WTC11 (cell line): ENCODE measurements around the gene INAFM2. TPM values are rescaled to one million over a fixed set of nuclear protein-coding genes. Genes with fewer than 3 reads are reported as not detected.

Experiments
- AR ChIP-seq: fragments of 250-450 bp; sonication (Bioruptor Pico); IDR thresholded peaks from 2 replicates; pipeline ENCODE4 v1.9.0; 2021; ENCODE audit warnings: mild to moderate bottlenecking
- ATF2 ChIP-seq: sonication (generic); formaldehyde crosslinking; IDR thresholded peaks from 2 replicates; pipeline ENCODE4 v1.8.1; 2022; ENCODE audit warnings: low read depth, missing genetic modification reagents, borderline replicate concordance
- CBFB ChIP-seq: sonication (generic); formaldehyde crosslinking; IDR thresholded peaks from 2 replicates; pipeline ENCODE4 v1.8.1; 2022; ENCODE audit warnings: mild to moderate bottlenecking, low read depth, missing genetic modification reagents
- CREB1 ChIP-seq: sonication (generic); formaldehyde crosslinking; IDR thresholded peaks from 2 replicates; pipeline ENCODE4 v1.8.0; 2023; ENCODE audit warnings: mild to moderate bottlenecking, missing genetic modification reagents
- FOXP1 ChIP-seq: sonication (generic); formaldehyde crosslinking; IDR thresholded peaks from 2 replicates; pipeline ENCODE4 v1.8.0; 2022; ENCODE audit warnings: missing genetic modification reagents, mild to moderate bottlenecking, moderate library complexity, borderline replicate concordance
- JUN ChIP-seq: sonication (generic); formaldehyde crosslinking; IDR thresholded peaks from 2 replicates; pipeline ENCODE4 v1.8.0; 2023; ENCODE audit warnings: mild to moderate bottlenecking, missing genetic modification reagents
- MLX ChIP-seq: sonication (generic); formaldehyde crosslinking; IDR thresholded peaks from 2 replicates; pipeline ENCODE4 v1.8.1; 2023; ENCODE audit warnings: mild to moderate bottlenecking, missing genetic modification reagents, moderate library complexity
- MXD4 ChIP-seq: fragments of 250-450 bp; sonication (Bioruptor Pico); IDR thresholded peaks from 2 replicates; pipeline ENCODE4 v1.8.0; 2021; ENCODE audit warnings: mild to moderate bottlenecking, moderate library complexity, borderline replicate concordance
- RELA ChIP-seq: sonication (generic); formaldehyde crosslinking; IDR thresholded peaks from 2 replicates; pipeline ENCODE4 v1.8.1; 2022; ENCODE audit warnings: missing genetic modification reagents, mild to moderate bottlenecking, borderline replicate concordance
- SOX15 ChIP-seq: fragments of 250-450 bp; sonication (Bioruptor Pico); IDR thresholded peaks from 2 replicates; pipeline ENCODE4 v1.9.0; 2021; ENCODE audit warnings: mild to moderate bottlenecking
- SP1 ChIP-seq: sonication (generic); formaldehyde crosslinking; conservative IDR thresholded peaks from 2 replicates; pipeline ENCODE4 v1.8.1; 2022; ENCODE audit warnings: missing genetic modification reagents
- TCF7 ChIP-seq: sonication (generic); formaldehyde crosslinking; IDR thresholded peaks from 2 replicates; pipeline ENCODE4 v1.8.0; 2022; ENCODE audit warnings: mild to moderate bottlenecking, low read depth, missing genetic modification reagents, moderate library complexity
- ZNF138 ChIP-seq: sonication (generic); formaldehyde crosslinking; conservative IDR thresholded peaks from 2 replicates; pipeline ENCODE4 v1.8.1; 2022; ENCODE audit warnings: mild to moderate bottlenecking, moderate library complexity, missing genetic modification reagents
- ZNF263 ChIP-seq: sonication (generic); formaldehyde crosslinking; IDR thresholded peaks from 2 replicates; pipeline ENCODE4 v1.8.1; 2022; ENCODE audit warnings: low read depth, mild to moderate bottlenecking, moderate library complexity, missing genetic modification reagents
- total RNA-seq: library from RNA; stranded (reverse); gene quantifications from 3 replicates; pipeline ENCODE4 v1.2.3, GENCODE V29; 2021
- TF ChIP-seq, protein P1 (sequence below): sonication (generic); formaldehyde crosslinking; conservative IDR thresholded peaks from 2 replicates; pipeline ENCODE4 v1.8.1; 2023; ENCODE audit warnings: mild to moderate bottlenecking, low read depth, missing genetic modification reagents, moderate library complexity
- TF ChIP-seq, protein P2 (sequence below): sonication (generic); formaldehyde crosslinking; IDR thresholded peaks from 2 replicates; pipeline ENCODE4 v1.8.0; 2023; ENCODE audit warnings: missing genetic modification reagents
- TF ChIP-seq, protein P3 (sequence below): sonication (generic); formaldehyde crosslinking; IDR thresholded peaks from 2 replicates; pipeline ENCODE4 v1.8.1; 2022; ENCODE audit warnings: low read depth, mild to moderate bottlenecking, moderate library complexity, missing genetic modification reagents, borderline replicate concordance
- TF ChIP-seq, protein P4 (sequence below): fragments of 250-450 bp; sonication (Bioruptor Pico); IDR thresholded peaks from 2 replicates; pipeline ENCODE4 v1.8.0; 2021; ENCODE audit warnings: mild to moderate bottlenecking
- TF ChIP-seq, protein P5 (sequence below): sonication (generic); formaldehyde crosslinking; IDR thresholded peaks from 2 replicates; pipeline ENCODE4 v1.8.1; 2023; ENCODE audit warnings: mild to moderate bottlenecking, missing genetic modification reagents
- TF ChIP-seq, protein P6 (sequence below): sonication (generic); formaldehyde crosslinking; IDR thresholded peaks from 2 replicates; pipeline ENCODE4 v1.8.1; 2023; ENCODE audit warnings: mild to moderate bottlenecking, missing genetic modification reagents, borderline replicate concordance
- TF ChIP-seq, protein P7 (sequence below): sonication (generic); formaldehyde crosslinking; IDR thresholded peaks from 2 replicates; pipeline ENCODE4 v1.8.0; 2022; ENCODE audit warnings: mild to moderate bottlenecking, missing genetic modification reagents

Gene INAFM2
- total RNA-seq, 1 experiment from 2014 or later = 34.2 TPM

- TF ChIP-seq AR (CRISPR knock-in tag) (no peak), SOX15 (CRISPR knock-in tag) (no peak), SP1 (peak; percentile 55; the same call in 1 of the 2 replicates), RELA (CRISPR knock-in tag) (peak; percentile 79; the same call in 1 of the 2 replicates), TCF7 (CRISPR knock-in tag) (peak; percentile 92), CBFB (CRISPR knock-in tag) (no peak), MLX (CRISPR knock-in tag) (no peak), ZNF138 (0 out of 2 replicates have a peak, but pooled peaks have one; percentile 18), FOXP1 (CRISPR knock-in tag) (peak; percentile 94), ATF2 (no peak), JUN (peak; percentile 79), MXD4 (CRISPR knock-in tag) (no peak), ZNF263 (no peak), CREB1 (no peak)
- TF ChIP-seq, protein P1, sequence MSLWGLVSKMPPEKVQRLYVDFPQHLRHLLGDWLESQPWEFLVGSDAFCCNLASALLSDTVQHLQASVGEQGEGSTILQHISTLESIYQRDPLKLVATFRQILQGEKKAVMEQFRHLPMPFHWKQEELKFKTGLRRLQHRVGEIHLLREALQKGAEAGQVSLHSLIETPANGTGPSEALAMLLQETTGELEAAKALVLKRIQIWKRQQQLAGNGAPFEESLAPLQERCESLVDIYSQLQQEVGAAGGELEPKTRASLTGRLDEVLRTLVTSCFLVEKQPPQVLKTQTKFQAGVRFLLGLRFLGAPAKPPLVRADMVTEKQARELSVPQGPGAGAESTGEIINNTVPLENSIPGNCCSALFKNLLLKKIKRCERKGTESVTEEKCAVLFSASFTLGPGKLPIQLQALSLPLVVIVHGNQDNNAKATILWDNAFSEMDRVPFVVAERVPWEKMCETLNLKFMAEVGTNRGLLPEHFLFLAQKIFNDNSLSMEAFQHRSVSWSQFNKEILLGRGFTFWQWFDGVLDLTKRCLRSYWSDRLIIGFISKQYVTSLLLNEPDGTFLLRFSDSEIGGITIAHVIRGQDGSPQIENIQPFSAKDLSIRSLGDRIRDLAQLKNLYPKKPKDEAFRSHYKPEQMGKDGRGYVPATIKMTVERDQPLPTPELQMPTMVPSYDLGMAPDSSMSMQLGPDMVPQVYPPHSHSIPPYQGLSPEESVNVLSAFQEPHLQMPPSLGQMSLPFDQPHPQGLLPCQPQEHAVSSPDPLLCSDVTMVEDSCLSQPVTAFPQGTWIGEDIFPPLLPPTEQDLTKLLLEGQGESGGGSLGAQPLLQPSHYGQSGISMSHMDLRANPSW = no peak
- TF ChIP-seq, protein P2, sequence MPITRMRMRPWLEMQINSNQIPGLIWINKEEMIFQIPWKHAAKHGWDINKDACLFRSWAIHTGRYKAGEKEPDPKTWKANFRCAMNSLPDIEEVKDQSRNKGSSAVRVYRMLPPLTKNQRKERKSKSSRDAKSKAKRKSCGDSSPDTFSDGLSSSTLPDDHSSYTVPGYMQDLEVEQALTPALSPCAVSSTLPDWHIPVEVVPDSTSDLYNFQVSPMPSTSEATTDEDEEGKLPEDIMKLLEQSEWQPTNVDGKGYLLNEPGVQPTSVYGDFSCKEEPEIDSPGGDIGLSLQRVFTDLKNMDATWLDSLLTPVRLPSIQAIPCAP (CRISPR knock-in tag) = peak; percentile 93
- TF ChIP-seq, protein P3, sequence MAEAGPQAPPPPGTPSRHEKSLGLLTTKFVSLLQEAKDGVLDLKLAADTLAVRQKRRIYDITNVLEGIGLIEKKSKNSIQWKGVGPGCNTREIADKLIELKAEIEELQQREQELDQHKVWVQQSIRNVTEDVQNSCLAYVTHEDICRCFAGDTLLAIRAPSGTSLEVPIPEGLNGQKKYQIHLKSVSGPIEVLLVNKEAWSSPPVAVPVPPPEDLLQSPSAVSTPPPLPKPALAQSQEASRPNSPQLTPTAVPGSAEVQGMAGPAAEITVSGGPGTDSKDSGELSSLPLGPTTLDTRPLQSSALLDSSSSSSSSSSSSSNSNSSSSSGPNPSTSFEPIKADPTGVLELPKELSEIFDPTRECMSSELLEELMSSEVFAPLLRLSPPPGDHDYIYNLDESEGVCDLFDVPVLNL (CRISPR knock-in tag) = peak; percentile 84
- TF ChIP-seq, protein P4, sequence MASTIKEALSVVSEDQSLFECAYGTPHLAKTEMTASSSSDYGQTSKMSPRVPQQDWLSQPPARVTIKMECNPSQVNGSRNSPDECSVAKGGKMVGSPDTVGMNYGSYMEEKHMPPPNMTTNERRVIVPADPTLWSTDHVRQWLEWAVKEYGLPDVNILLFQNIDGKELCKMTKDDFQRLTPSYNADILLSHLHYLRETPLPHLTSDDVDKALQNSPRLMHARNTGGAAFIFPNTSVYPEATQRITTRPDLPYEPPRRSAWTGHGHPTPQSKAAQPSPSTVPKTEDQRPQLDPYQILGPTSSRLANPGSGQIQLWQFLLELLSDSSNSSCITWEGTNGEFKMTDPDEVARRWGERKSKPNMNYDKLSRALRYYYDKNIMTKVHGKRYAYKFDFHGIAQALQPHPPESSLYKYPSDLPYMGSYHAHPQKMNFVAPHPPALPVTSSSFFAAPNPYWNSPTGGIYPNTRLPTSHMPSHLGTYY (CRISPR knock-in tag) = no peak
- TF ChIP-seq, protein P5, sequence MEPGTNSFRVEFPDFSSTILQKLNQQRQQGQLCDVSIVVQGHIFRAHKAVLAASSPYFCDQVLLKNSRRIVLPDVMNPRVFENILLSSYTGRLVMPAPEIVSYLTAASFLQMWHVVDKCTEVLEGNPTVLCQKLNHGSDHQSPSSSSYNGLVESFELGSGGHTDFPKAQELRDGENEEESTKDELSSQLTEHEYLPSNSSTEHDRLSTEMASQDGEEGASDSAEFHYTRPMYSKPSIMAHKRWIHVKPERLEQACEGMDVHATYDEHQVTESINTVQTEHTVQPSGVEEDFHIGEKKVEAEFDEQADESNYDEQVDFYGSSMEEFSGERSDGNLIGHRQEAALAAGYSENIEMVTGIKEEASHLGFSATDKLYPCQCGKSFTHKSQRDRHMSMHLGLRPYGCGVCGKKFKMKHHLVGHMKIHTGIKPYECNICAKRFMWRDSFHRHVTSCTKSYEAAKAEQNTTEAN (CRISPR knock-in tag) = peak; percentile 97
- TF ChIP-seq, protein P6, sequence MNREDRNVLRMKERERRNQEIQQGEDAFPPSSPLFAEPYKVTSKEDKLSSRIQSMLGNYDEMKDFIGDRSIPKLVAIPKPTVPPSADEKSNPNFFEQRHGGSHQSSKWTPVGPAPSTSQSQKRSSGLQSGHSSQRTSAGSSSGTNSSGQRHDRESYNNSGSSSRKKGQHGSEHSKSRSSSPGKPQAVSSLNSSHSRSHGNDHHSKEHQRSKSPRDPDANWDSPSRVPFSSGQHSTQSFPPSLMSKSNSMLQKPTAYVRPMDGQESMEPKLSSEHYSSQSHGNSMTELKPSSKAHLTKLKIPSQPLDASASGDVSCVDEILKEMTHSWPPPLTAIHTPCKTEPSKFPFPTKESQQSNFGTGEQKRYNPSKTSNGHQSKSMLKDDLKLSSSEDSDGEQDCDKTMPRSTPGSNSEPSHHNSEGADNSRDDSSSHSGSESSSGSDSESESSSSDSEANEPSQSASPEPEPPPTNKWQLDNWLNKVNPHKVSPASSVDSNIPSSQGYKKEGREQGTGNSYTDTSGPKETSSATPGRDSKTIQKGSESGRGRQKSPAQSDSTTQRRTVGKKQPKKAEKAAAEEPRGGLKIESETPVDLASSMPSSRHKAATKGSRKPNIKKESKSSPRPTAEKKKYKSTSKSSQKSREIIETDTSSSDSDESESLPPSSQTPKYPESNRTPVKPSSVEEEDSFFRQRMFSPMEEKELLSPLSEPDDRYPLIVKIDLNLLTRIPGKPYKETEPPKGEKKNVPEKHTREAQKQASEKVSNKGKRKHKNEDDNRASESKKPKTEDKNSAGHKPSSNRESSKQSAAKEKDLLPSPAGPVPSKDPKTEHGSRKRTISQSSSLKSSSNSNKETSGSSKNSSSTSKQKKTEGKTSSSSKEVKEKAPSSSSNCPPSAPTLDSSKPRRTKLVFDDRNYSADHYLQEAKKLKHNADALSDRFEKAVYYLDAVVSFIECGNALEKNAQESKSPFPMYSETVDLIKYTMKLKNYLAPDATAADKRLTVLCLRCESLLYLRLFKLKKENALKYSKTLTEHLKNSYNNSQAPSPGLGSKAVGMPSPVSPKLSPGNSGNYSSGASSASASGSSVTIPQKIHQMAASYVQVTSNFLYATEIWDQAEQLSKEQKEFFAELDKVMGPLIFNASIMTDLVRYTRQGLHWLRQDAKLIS (CRISPR knock-in tag) = no peak
- TF ChIP-seq, protein P7, sequence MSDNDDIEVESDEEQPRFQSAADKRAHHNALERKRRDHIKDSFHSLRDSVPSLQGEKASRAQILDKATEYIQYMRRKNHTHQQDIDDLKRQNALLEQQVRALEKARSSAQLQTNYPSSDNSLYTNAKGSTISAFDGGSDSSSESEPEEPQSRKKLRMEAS (CRISPR knock-in tag) = peak; percentile 90; the same call in 1 of the 2 replicates
These were observed 32.4 kb upstream of the INAFM2 start (continued) for GRCh38 chr15:40290918-40291574.
